Fibroblast of peridontal ligament (primary cell): Measurements from ENCODE around the gene ANO1.

ENCODE experiments used
- DNase-seq: peaks from one replicate; pipeline ENCODE4 v3.0.0-alpha.2; 2010; ENCODE audit errors: extremely low read depth

ANO1 gene

DNA sequence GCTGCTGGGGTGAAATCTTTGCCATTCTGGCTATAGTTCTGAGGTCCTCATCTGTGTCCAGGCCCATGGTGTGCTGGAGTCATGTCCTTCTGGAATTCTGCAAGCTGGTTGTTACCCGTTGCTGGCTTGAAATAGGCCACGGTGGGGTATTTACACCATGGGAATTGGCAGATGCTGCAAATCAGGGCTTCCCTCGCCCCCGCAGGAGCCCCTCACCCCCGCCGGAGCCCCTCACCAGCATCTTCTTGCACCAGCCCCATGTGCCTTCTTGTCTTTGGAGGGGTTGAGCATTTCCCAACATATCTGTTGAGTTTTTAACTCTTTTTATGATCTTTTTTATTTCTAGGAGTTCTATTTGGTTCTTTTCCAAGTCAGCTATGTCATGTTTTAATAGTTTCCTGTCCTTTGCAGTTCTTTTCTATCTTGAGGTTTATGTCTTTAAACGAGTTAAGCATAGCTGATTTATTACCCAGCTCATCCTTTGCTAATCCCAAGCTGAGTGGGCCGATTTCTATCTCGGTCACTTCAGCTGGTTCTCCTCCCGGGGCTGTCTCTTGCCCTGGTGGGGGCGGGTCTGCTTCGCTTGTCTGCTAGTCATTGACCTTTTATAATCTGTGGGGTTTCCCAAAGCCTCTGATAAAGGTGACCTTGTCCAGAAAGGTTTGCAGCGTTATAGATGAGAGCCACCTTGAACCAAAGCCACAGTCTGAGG is 17.6 kb downstream of the ANO1 start:
- no peak for DNase-seq

DNA sequence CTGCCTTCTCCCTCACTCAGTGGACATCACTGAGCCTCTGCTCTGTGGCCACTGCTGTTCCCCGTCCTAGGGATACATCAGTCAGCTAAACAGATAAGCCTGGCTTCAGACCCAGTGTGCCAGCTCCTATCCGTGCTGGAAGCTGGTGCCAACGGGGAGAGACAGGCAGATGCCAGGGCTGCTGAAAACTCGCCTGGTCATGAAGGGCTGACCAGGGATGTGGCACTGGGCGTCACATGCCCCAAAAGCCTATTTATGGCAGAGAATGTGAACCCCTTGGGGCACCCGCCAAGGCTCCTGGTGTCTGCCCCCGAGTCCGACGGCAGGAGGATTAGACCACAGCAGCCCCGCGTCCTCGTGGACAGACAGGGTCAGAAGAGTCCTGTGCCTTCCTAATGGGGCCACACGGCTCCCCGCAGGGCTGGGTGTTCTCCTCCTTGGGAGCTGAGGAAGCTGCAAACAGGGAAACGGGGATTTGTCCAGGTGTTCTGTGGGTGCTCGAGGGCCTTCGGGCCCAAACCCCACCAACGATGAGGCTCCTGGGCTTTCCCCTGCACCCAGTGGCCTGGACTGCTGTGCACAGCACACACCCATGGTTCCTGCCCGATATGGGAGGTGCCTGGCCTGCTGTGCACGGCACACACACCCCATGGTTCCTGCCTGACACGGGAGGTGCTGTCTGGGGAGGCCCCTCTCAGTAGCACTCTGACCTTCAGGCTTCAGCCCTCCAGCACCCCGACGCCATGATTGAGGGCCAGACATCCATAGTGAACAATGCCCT is 19.9 kb downstream of the ANO1 start:
- no peak for DNase-seq

DNA sequence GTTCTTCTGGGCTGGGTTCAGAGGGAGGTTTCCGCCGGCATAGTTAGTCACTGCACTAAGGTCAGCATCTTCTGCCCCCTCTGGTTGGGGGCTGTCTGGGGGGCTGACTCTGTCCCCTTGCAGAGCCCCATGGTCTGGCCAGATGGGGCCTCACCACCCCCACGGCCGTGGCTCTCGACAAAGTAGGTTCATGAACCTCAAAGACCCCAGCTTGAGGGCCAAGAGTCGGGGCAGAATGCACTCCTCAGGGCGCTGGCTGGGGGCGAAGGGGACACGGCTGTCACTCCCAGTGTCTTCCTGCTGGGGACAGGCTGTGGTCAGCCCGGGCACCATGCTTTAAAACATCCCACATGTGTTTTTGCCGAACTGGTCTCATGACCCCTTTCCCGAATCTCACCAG is 20.8 kb downstream of the ANO1 start:
- no peak for DNase-seq

DNA sequence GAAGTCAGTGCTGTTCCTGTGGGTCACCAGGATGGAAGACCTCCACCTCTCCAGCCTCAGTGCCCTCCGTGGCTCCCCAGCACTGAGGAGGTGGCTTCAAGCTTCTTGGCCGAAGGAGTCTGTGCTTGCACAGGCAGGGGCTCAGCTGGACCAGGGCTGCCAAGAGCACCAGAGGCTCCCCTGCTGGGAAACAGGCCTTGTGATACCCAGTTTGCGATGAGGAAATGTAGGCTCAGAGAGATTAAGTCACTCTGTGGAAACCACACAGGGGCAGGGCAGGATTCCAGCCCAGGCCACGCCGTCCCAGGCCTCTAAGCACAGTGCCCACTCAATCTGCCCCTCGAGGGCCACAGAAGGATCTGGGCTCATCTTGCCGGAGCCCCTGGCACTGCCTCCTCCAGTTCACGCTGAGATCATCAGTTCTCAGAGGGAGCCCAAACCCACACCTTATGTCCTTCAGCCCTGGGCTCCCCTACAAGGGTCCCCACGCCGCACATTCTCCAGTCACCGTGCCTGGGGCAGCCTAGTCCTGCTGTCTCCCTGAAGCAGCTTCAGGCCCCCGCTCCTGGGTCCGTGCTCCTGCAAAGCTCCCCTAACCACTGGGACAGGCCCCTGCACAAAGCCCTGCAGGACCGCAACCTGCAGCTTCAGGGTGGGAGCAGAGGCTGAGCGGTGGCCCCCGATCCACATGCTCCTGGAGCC is 21.6 kb downstream of the ANO1 start:
- DNase-seq: peak; percentile 10

DNA sequence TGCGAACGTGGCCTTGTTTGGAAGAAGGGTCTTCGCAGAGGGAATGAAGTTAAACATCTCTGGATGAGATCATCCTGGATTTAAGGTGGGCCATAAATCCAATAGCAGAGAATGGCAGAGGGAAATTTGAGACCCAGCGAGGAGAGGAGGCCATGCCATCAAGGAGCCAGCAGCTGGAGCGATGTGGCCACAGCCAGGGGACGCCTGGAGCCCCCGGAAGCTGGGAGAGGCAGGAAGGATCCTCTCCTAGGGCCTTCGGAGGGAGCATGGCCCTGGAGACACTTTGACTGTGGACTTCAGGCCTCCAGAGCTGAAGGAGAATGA is 22.1 kb downstream of the ANO1 start:
- no peak for DNase-seq

DNA sequence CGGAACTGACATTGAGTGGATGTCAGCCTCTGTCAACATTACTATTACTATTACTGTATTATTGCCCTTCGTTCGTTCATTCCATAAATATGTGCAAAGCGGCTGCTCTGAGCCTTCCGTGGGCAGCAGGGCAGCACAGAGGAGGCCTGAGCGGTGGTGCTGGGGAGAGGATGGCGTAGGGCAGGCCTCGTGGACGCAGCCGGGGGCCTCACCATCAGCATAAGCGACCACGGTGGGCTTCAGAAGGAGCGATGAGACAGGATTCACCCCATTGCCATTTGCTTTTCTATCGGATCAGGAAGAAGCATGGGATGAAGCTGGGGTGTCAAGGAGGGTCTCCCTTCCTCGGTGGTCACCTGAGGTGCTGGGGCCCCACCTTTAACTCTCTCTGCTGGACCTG is 22.7 kb downstream of the ANO1 start:
- no peak for DNase-seq

DNA sequence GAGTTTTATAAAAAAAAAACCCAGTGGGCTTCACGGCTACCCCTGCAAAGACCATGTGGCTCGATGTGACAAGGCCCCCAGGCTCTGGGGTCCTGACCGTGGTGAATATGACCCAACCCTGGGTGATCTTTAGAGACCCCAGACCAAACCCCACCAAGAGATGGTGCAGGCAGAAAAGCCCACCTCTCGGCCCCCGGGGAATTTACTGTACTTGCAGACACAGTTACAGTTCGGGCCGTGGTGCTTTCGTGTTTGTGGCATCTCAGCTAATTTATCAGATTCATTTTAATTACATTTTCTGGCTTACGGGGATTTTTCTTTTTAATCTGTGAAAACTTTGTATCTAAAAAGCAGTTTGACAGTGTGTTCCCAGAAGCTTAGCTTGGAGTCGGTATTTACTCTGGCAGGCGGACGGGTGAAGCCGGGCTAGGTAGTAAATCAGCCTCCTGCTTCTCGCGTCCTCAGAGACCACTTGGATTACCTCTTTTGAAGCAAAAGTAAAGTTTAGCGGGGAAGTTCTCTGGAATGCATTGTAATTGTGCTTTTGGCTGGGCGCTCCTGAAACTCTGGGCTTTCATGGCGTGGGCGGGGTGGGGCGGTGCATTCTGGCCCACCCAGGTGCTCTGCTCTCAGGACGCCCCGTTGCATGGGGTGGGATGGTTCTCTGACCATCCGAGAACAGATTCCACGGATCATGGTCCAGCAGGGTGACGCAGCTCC is 25.3 kb downstream of the ANO1 start:
- DNase-seq: no peak

DNA sequence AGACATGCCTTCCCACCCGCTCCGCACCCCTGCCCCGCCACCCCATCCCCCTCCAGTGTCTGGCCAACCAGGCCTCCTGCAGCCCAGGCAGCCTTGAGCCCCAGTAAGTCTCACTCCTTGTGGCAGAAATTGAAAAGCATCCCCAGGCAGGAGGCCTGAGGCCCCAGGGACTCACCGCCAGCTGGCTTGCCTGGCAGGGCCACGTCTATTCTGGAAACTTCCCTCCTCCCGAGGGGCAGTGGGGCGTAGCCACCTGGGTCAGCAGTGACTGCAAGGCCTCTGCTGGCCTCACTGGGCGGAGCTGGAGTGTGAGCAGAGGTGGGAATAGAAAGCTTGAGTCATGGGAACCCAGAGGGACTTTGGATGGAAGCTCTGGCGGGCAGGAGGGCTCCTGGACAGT is 26.3 kb downstream of the ANO1 start:
- DNase-seq: no peak

DNA sequence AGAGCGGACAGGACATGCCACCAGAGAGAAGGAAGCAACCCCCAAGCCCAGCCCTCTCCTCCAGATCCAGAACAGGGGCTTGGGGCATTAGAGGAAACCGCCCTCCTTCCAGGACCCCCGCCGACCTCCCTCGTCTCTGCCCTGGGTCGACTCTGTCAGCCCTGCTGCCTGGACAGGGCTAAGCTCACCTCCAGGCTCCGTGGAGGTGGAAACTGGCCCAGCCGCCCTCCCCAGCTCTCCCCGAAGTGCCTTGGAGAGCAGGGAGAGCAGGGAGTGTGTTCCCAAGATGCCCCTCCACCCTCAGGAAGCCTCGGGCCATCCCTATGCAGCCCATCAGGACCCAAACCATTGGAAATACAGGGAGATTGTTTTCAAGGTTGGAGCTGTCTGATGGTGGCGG is 26.8 kb downstream of the ANO1 start:
- DNase-seq: no peak

DNA sequence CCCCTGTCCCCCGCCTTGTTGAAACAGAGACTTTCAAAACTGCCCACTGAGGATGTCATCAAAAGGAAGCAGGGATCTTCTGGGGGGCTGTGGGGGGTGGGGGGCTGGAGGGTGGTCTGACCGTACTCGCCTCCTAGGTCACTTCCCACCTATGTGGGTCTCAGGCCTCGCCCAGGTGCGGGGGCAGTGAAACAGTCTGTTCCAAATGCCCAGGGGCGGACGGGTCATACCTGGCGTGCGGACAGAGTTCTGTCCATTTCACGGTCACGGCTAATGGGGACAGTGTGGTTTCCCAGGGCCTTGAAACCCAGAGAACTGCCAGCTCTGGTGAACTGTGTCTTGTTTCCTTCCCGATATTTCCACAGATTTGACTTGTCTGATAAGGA is 27.2 kb downstream of the ANO1 start:
- DNase-seq: no peak

DNA sequence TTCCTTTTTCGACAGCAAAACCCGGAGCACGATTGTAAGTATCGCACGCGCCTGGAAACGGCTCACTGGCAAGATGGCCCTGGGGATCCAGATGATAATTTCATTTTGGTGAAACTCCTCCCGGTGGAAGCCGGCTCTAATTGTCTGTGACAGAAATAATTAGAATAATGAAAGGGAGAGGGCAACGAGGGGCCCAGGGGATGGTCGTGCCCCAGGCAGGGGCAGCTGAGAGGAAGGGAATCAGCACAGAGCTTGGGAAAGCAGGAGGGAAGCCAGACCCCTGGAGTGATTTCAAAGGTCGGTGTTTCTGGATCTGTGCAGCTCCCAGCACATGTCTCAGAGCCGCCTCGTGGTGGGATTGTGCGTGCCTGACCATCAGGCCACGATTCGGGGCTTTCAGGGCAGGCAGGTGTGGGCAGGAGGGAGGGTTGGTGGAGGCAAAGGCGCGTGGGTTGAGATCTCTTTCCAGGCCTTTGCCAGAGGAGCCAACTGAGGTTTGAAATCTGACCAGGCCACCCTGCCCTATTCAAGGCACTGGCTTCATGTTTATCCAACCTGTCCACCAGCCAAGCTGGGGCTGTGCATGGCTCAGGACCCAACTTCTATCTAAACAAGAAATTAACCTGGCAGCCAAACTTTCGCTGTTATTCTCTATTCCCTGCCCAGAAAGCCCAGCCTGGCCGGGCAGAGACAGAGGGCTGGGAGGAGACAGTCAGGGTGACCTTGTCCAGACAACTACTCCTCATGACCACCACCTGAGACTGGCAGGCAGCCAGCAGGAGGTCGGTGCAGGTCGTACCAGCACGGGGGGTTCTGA is 27.8 kb downstream of the ANO1 start:
- DNase-seq: no peak

DNA sequence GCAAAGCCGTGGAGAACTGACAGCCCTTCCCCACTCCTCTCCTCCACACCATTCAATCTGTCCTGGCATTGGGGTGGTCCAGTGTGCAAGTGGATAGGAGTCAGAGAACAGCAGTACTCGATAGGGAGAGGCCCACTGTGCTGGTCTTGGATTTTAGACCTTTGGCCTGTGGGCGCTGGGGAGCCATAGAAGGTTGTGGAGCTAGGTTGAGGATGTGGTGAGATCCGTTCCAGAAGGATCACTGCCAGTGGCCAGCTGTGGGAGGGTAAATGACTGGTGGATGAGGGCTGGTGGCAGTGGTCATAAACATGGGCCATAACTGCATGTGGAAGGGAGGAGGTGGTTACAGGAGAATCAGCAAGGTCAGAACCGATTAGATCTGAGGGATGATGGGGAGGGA is 28.6 kb downstream of the ANO1 start:
- no peak for DNase-seq

DNA sequence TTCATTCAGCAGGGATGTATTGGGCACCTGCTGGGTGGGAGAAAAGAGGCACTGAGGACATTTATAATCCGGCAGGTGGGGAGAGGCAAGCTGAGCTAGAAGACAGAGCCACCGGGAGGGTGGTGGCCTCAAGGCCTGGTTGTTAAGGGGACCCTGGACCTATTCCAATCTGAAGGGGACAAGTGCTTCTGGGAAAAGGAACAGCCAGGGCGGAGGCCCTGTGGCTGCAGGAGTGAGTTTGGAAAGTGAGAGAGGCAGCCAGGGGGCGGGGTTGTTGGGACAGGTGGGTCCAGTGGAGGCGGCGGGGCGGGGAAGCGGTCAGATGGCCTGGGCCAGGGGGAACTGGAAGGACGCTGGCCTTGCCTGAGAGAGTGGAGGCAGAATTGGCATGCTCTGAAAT is 29.1 kb downstream of the ANO1 start:
- no peak for DNase-seq

DNA sequence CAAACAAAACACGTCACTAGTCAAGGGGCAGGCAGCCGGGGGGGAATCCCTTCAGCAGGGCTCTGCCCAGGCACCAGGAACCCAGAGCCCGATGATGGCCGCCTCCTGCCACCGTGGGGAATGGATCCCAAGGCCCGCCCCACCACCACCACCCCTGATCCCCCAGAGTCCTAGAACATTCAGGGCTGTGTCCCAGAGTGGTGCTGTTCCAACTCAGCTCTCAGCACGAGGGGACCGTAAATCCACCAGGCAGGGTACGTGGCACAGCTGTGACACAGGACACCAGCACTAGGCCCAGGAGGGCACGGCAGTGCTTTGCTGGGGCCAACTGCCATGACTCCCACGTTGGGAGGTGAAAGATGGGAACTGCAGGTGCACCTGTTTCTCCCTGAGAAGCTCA is 29.6 kb downstream of the ANO1 start:
- no peak for DNase-seq

DNA sequence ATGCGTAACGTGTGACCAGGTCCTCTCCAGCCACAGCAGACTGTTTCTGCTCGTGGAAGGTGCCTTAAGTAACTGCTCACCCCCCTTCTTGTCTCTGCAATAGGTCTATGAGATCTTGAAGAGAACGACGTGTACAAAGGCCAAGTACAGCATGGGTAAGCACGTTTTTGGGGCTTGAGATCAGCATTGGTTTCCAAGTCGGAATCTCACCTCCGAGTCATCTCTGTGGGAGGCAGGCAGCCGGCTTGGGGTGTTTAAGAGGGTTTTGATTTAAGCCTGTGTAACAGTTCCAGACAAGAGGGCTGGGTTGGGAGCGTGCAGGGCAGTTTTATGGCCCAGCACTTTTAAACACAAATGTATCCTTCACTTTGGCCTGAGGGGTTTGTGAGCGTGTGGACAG is 30.1 kb downstream of the ANO1 start:
- DNase-seq: peak; percentile 57

DNA sequence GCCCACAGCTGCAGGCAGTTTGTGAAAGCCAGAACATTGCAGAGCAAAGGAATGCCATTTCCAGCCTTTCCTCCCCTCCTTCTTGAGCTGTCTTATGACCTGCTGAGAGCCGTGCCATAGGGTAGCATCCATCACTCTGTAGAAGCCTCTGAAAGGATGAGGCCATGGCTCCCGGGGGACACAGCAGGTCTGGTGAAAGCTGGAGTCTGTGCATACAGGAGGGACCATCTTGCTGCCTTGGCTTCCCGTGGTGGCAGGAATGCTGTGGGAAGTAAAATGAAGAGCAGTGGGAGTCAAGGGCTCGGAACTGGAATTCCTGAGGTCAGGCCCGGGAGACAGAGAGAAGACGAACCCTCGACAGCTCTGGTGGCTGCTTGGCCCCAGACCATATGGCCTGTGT is 30.9 kb downstream of the ANO1 start:
- DNase-seq: peak; percentile 33

DNA sequence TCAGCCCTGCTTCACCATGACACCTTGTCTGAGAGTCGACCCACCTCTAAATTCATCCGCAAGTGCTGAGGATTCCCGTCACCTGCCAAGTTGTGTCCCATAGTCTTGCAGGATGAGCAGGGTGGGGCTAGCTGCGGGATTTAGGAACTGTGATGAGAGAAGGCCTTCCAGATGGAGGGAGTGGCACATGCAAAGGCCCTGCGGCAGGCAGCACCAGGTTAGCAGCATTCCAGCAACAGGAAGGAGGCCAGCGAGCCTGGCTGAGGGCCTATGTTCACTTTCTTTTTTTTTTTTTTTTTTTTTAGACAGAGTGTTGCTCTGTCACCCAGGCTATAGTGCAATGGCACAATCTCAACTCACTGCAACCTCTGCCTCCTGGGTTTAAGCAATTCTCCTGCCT is 31.8 kb downstream of the ANO1 start:
- no peak for DNase-seq

DNA sequence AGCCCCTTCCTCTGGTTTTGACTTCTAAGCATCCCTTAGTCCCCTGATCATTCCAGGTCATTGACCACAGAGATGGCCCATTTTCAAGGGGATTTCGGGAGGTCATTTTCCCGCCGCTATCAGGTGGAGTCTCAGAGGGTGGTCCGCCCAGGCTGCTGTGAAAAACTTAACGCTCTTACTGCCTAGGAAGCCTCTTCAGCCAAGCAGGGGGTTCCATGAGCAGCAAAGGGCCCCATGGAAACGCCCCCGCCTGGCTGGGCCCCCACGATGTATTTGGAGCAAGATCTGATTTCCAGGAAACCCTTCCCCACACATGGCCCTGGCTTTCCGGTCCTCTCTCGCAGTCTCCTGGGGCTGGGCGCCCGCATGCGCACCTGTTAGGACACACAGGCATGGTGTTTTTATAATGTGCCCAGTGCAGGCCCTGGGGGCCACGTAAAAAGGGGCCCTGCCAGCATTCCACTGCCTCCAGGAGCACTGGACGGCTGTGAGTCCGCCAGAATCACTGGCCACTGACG is 32.5 kb downstream of the ANO1 start:
- DNase-seq: no peak

DNA sequence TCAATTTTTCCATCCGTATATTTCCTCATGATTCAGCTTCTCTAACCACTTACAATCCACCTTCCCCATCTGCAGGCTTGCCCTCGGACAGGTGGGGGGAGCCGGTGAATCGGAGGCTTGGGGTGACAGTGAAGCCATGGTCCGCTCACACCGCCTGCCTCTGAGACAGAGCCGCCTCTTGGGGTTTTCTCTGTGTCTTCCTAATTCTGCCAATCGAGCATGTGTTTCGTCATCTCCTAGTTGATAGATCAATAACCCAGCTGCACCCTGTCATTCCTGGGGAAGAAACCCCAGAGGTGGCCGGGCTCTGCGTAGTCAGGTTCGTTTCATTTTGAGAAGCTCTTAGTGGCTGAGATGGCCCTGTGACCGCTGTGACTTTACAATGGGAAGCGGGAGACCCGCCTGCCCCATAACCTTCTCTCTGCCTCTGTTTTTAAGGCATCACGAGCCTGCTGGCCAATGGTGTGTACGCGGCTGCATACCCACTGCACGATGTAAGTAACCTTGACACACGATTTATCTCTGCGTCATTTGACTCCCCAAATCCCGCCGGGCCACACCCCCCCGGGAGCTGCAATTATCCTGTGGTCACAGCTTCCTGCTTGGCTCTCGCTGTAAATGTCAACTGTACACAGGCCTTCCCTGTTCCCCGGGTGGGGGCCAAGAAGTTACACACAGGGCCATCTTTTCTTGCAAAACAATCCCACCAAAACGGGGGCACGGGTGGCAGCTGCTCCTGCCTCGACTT is 33.3 kb downstream of the ANO1 start:
- DNase-seq: peak; percentile 76

DNA sequence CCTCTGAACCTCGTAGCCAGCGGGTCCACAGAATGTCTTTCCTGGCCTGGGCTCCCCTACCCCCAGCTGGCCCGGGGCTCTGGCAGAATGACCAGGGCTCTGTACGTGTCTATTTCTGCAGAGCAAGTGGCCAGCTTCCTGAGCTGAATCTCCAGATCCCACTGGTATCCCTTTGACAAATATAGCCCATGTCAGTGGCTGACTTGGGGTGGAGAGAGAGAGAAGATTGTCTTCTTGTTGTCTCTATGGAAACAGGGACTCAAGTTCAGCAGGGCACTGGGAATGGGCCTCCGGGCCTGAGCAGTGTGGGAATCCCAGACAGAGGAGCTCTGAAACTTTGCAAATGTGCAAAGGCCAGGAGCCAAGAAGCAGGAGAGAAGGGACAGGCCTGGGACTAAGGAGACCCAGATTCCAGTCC is 33.9 kb downstream of the ANO1 start:
- peak; percentile 35 for DNase-seq

DNA sequence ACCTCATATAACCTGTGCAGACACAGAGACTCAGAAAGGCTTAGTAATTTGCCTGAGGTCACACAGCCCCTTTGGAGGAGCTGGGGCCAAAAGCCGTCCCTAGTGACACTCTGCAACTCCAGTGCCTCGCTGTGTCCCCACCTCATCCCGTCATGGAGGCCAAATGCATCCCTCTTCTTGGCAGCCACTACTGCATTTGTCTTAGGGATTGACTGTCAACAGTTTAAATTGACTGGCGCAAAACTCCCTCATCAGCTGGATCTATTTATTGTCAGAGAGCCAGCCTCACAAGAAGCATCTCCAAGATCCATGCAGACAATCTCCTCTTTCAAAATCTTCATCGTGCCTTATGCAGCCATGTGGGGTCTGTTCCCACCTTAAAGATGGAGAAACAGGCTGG is 35.7 kb downstream of the ANO1 start:
- no peak for DNase-seq
